ENCODE measurements around the gene THOC3.
"Not testable (repeated sequence)": the region's sequence is repeated elsewhere in the genome, so short reads cannot be mapped to it uniquely, and the experiment has no call there.

DNA sequence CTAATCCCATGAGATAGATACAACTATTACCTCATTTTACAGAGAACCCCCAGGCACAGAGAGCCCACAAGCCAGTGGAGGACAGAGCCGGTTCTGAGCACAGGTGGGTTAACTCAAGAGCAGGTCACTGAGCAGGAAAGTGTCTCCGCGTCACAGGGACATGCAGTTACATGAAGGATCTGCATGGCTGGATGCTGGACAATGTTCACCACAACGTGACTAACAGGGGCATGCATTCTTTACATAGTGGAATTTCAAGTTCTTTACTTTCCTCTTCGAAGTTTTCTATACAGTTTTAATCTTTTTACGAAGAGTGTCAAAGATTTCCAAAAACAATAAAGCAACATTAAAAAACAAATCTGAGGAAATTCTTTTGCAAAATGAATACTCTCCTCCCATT, 7.9 kb downstream of the THOC3 start:
- TF ChIP-seq, protein P1, sequence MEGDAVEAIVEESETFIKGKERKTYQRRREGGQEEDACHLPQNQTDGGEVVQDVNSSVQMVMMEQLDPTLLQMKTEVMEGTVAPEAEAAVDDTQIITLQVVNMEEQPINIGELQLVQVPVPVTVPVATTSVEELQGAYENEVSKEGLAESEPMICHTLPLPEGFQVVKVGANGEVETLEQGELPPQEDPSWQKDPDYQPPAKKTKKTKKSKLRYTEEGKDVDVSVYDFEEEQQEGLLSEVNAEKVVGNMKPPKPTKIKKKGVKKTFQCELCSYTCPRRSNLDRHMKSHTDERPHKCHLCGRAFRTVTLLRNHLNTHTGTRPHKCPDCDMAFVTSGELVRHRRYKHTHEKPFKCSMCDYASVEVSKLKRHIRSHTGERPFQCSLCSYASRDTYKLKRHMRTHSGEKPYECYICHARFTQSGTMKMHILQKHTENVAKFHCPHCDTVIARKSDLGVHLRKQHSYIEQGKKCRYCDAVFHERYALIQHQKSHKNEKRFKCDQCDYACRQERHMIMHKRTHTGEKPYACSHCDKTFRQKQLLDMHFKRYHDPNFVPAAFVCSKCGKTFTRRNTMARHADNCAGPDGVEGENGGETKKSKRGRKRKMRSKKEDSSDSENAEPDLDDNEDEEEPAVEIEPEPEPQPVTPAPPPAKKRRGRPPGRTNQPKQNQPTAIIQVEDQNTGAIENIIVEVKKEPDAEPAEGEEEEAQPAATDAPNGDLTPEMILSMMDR (IDR thresholded peaks at IDR 0.05) = not testable (repeated sequence)
- not testable (repeated sequence) for TF ChIP-seq POLR2A (IDR thresholded peaks at IDR 0.05)
